Activated B cell treated with CpG ODN at 0.5 μM for 24 hours (primary cell): Measurements from ENCODE around the gene KMT2E. TPM values are rescaled to one million over a fixed set of nuclear protein-coding genes. Genes with fewer than 3 reads are reported as not detected.
A peak's percentile ranks its signal among the peaks of the same experiment; 100 is the strongest.

ENCODE experiments used
- ATAC-seq: fragments of 200-7000 bp; cut with Tn5 transposase; one replicate; pipeline ENCODE4 v1.10.0; 2021; ENCODE audit warnings: low read depth, mild to moderate bottlenecking, moderate library complexity
- CTCF ChIA-PET: fragments of 350-600 bp; sonication (Branson Sonifier 250); formaldehyde crosslinking; loops from one replicate; lab custom pipeline; 2021; ENCODE audit warnings: antibody characterized with exemption; lab: Charles Lee
- POLR2A ChIA-PET: fragments of 350-600 bp; sonication (Branson Sonifier 250); formaldehyde crosslinking; loops from one replicate; lab custom pipeline; 2021; ENCODE audit warnings: antibody characterized with exemption; lab: Charles Lee
- DNase-seq: peaks from one replicate; pipeline ENCODE4 v3.0.0; 2022
- H3K27ac Mint-ChIP-seq: one replicate; pipeline ENCODE4 v1.8.0; 2020; ENCODE audit warnings: mixed read lengths
- H3K27me3 Mint-ChIP-seq: one replicate; pipeline ENCODE4 v1.8.0; 2021; ENCODE audit warnings: mixed read lengths
- H3K36me3 Mint-ChIP-seq: one replicate; pipeline ENCODE4 v1.8.0; 2021; ENCODE audit warnings: low read depth, mixed read lengths
- H3K4me1 Mint-ChIP-seq: one replicate; pipeline ENCODE4 v1.8.0; 2021; ENCODE audit warnings: mixed read lengths
- H3K4me3 Mint-ChIP-seq: one replicate; pipeline ENCODE4 v1.8.0; 2020; ENCODE audit warnings: mild to moderate bottlenecking, mixed read lengths
- H3K9me3 Mint-ChIP-seq: one replicate; pipeline ENCODE4 v1.8.0; 2020; ENCODE audit warnings: mixed read lengths
- intact Hi-C: fragments of 100-400 bp; cut with micrococcal nuclease; formaldehyde crosslinking; loops from one replicate; pipeline ENCODE4 v1.15.1; 2024
- total RNA-seq: library from RNA; stranded (reverse); gene quantifications from 2 replicates; pipeline ENCODE4 v1.2.3, GENCODE V29; 2022
- TF ChIP-seq, protein P1 (sequence below): fragments of 200-600 bp; IDR thresholded peaks from one replicate; pipeline ENCODE4 v1.8.0; 2022; ENCODE audit warnings: antibody characterized with exemption, mild to moderate bottlenecking

The KMT2E gene
- total RNA-seq, 1 donor from 2014 or later = 183 TPM

DNA sequence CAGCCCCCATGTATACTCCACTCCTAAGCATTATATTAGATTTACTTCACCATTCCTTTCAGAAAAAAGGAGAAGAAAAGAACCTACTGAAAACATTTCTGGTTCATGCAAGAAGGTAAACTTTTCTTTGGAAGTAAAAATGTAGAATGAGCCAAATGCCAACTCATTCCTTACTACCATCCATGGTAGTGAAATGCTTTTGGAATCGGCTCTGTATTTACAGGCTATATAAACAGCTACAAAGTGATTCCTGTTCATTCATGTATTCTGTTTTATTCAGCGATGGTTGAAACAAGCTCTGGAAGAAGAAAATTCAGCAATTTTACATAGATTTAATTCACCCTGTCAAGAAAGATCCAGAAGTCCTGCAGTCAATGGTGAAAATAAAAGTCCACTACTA is 91.6 kb downstream of the KMT2E start:
- no peak overlapping the region for H3K4me3 Mint-ChIP-seq
- H3K4me1 Mint-ChIP-seq = peaks cover 14% of the 10 kb centered on the region
- ChIA-PET POLR2A (no interaction called here), CTCF (interaction anchor here (0.9 kb wide), 1 partner anchor 324 kb away, joined by 4 read pairs; no protein-coding TSS in a partner anchor)
- H3K27me3 Mint-ChIP-seq = no peaks in the 10 kb centered on the region
- H3K27ac Mint-ChIP-seq = peak overlapping the region; percentile 24
- peaks cover 81% of the 10 kb centered on the region for H3K36me3 Mint-ChIP-seq
- intact Hi-C loops = no loop called here
- ATAC-seq (no peak), DNase-seq (no peak)
- no peaks in the 10 kb centered on the region for H3K9me3 Mint-ChIP-seq
- TF ChIP-seq, protein P1, sequence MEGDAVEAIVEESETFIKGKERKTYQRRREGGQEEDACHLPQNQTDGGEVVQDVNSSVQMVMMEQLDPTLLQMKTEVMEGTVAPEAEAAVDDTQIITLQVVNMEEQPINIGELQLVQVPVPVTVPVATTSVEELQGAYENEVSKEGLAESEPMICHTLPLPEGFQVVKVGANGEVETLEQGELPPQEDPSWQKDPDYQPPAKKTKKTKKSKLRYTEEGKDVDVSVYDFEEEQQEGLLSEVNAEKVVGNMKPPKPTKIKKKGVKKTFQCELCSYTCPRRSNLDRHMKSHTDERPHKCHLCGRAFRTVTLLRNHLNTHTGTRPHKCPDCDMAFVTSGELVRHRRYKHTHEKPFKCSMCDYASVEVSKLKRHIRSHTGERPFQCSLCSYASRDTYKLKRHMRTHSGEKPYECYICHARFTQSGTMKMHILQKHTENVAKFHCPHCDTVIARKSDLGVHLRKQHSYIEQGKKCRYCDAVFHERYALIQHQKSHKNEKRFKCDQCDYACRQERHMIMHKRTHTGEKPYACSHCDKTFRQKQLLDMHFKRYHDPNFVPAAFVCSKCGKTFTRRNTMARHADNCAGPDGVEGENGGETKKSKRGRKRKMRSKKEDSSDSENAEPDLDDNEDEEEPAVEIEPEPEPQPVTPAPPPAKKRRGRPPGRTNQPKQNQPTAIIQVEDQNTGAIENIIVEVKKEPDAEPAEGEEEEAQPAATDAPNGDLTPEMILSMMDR = no peak

DNA sequence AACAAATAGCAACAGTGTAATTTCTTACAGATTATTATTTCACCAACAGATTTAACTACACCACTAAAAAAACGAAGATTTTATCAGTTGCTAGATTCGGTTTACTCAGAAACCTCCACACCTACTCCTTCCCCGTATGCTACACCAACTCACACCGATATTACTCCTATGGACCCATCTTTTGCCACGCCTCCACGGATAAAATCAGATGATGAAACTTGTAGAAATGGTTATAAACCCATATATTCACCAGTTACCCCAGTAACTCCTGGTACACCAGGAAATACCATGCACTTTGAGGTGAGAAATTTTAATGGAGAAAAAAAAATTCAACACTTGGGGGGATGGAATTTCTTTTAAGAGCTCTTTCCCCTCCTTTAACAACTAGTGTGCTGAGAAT is 92.5 kb downstream of the KMT2E start:
- H3K27ac Mint-ChIP-seq = no peak overlapping the region
- ATAC-seq (no peak), DNase-seq (no peak)
- H3K27me3 Mint-ChIP-seq = no peaks in the 10 kb centered on the region
- intact Hi-C loops = no loop called here
- CTCF ChIA-PET = no interaction called here
- H3K4me3 Mint-ChIP-seq = no peak overlapping the region
- H3K4me1 Mint-ChIP-seq = peaks cover 7% of the 10 kb centered on the region
- H3K36me3 Mint-ChIP-seq = peaks cover 82% of the 10 kb centered on the region
- TF ChIP-seq, protein P1 = no peak
- H3K9me3 Mint-ChIP-seq = no peaks in the 10 kb centered on the region
- POLR2A ChIA-PET = no interaction called here

- Mint-ChIP-seq H3K36me3 (peaks cover 89% of the 10 kb centered on the region), H3K27me3 (no peaks in the 10 kb centered on the region), H3K27ac (no peak overlapping the region), H3K4me1 (peaks cover 6% of the 10 kb centered on the region), H3K9me3 (no peaks in the 10 kb centered on the region), H3K4me3 (no peak overlapping the region)
- ATAC-seq (no peak), DNase-seq (no peak)
- POLR2A ChIA-PET = no interaction called here
- intact Hi-C loops = no loop called here
- TF ChIP-seq, protein P1 = no peak
- CTCF ChIA-PET = no interaction called here
Measured at GRCh38 chr7:105107458-105107857, 93.5 kb downstream of the KMT2E start.

GRCh38 chr7:105112440-105113418 is 98.7 kb downstream of the KMT2E start:
- Mint-ChIP-seq H3K9me3 (no peaks in the 10 kb centered on the region), H3K27me3 (no peaks in the 10 kb centered on the region), H3K4me3 (no peak overlapping the region), H3K4me1 (no peaks in the 10 kb centered on the region), H3K36me3 (peaks cover 92% of the 10 kb centered on the region), H3K27ac (peak overlapping the region; percentile 71)
- intact Hi-C loops = no loop called here
- DNase-seq = no peak
- ChIA-PET CTCF (no interaction called here), POLR2A (no interaction called here)
- TF ChIP-seq, protein P1 = no peak
- ATAC-seq = peak; percentile 7
